C4-2B (cell line): ENCODE results near the gene C2CD3.

ENCODE experiments used
- H3K27ac ChIP-seq: fragments of 450-650 bp; 2 replicates; pipeline ENCODE4 v1.5.1; 2017
- ZFX ChIP-seq: fragments of 450-650 bp; IDR thresholded peaks from 2 replicates; pipeline ENCODE4 v1.6.1; 2017
- TF ChIP-seq, protein P1 (sequence below): fragments of 450-650 bp; conservative IDR thresholded peaks from 2 replicates; pipeline ENCODE4 v1.5.1; 2017; ENCODE audit warnings: mild to moderate bottlenecking

C2CD3 gene

DNA sequence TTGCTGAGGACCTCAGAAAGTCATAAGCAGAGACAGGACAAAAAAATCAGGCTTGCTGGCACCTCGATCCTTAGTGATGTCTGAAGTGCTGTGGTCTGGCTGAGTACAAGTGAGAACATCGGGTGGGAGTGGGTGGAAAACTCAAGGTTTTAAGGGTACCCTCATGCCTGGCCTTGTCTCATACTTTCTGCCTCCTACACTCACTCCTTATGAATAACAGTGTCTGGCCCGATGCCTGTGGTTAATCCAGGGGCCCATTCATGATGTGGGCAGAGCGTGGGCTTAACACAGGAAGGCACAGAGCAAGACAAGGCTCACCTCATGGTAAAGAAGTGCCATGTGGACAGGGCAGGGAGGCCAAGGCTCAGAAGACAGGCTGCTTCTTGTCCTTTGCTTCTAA, 150.9 kb downstream of the C2CD3 start:
- H3K27ac ChIP-seq = peak overlapping the region; percentile 49; the same call in 1 of the 2 replicates
- TF ChIP-seq, protein P1, sequence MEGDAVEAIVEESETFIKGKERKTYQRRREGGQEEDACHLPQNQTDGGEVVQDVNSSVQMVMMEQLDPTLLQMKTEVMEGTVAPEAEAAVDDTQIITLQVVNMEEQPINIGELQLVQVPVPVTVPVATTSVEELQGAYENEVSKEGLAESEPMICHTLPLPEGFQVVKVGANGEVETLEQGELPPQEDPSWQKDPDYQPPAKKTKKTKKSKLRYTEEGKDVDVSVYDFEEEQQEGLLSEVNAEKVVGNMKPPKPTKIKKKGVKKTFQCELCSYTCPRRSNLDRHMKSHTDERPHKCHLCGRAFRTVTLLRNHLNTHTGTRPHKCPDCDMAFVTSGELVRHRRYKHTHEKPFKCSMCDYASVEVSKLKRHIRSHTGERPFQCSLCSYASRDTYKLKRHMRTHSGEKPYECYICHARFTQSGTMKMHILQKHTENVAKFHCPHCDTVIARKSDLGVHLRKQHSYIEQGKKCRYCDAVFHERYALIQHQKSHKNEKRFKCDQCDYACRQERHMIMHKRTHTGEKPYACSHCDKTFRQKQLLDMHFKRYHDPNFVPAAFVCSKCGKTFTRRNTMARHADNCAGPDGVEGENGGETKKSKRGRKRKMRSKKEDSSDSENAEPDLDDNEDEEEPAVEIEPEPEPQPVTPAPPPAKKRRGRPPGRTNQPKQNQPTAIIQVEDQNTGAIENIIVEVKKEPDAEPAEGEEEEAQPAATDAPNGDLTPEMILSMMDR = no peak
- no peak for TF ChIP-seq ZFX

DNA sequence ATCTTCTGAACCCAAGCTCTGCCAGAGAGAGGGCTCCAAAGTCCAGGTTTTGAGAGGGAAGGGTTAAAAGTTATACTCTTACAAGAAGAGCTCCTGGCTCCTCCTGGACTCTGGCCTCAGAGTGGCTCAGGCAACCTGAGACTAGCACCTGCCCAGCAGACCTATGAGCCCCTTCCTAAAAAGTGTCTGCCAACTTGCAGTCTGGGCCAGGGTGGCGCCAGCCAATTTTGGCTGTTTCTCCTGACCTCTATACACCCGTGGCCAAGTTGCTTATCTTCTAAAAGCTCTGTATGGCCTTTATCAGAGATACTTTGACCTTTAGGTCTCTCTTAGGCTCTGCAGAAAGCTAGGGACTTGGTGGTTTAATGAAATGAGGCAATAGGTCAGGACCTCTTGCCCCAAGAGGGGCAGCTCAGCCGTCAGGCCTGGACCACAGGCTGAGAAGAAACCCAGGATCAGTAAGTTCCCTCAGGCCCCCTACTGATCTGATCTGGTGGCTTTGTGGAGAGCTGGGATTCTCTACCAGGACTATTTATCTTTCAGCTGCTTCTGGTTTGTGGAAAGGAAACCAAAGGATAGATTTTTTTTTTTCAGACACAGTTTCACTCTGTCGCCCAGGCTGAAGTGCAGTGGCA, 151.6 kb downstream of the C2CD3 start:
- H3K27ac ChIP-seq = peak overlapping the region; percentile 49
- TF ChIP-seq ZFX = no peak
- TF ChIP-seq, protein P1 = no peak

DNA sequence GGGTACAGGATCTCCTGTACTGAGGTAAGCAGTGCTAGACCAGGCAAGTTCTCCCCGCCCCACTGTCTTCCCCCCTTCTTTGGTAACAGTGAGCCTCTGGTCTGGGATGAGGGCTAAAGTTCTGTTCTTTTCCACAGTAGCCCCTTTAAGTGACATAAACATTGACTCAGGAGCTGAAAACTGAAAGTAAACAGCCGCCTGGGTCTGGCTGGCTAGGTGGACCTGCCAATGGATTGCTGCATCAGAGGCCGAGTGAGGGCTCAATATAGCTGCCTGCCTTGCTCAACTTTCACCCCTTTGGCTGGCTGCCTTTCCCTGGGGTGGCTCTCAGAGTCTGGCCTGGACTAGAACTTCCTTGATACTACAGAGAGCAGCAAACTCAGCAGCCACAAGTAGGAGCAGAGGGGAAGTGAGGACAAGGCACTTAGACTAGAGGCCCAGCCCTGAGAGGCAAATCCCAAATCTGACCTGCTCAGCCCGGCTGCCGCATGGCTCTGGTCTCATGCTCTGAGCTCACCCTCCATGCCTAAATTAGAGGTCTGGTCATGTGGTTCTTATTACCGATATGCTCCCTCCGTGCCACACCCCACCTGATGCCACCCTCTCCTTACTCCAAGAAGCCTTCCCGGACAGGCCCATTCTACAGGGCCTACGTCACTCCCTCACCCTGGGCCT, 152.3 kb downstream of the C2CD3 start:
- peak overlapping the region; percentile 49 for H3K27ac ChIP-seq
- TF ChIP-seq, protein P1 = no peak
- TF ChIP-seq ZFX = no peak

DNA sequence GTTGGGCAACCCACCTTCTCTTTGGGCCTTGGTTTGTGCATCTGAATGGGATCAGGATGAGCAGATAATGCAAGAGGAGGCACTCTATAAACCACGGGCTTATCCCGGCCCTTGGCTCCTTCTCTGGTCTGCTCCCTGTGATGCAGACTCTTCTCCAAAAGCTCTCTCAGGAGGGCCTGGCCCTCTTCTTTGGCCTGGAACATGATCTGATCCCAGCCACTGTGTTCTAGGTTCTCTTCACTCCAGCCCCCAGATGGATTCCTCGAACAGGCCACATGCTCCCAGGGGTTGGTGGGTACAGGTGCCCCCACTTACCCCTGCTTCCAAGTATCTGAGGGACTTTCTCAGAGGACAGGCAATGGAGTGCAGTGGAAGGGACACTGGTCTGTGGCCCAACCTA, 153.2 kb downstream of the C2CD3 start:
- peak overlapping the region; percentile 49 for H3K27ac ChIP-seq
- TF ChIP-seq, protein P1 = no peak
- no peak for TF ChIP-seq ZFX

DNA sequence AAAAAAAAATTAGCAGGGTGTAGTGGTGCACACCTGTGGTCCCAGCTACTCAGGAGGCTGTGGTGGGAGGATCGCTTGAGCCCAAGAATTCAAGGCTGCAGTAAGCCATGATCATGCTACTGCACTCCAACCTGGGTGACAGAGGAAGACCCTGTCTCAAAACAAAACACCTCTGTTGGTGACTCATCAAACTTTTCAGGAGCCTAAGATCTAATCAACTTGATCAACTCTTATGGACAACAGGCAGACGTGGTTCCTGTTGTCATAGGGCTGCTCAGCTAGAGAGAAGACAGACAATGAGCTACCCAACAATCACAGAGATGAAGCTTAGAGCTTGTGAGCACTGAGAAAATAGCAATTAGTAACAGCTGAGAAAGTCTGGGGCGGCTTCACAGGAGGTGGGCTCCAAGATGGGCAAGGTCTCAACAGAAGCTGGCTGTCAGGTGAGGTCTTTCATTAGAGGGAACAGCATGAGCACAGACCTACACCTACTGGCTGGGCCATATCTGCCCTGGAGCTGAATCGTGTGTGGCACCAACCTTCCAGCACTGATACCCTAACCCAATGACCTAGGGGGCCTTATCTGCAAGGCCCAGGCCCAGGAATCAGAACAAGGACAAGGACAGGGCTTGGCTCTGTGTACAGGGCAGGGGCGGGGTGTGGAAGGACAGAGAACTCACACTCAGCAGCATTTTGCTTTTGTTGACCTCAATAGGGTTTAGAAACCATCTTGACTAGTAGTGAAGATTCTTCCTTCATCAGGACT, 154.7 kb downstream of the C2CD3 start:
- TF ChIP-seq ZFX = no peak
- TF ChIP-seq, protein P1 = no peak
- no peak overlapping the region for H3K27ac ChIP-seq

DNA sequence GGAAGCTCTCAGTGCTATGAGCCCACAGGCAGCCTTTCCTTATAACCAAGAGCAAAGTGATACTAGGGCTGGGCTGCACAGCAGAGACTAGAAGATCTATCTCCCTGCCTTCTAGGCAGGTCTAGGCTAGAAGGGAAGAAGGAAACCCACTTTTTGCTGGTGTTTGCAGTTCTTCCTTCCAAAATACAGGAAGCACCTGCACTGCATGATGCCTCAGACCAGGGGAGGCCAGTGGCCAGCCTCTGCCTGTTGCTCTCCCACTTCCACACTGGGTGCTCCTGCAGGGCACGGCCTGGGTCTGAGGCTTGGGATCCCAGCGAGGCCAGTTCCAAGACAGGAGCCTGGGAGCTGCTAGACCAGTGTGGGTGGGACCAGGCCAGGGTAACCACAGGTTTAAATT, 155.9 kb downstream of the C2CD3 start:
- TF ChIP-seq, protein P1 = no peak
- no peak for TF ChIP-seq ZFX
- no peak overlapping the region for H3K27ac ChIP-seq

DNA sequence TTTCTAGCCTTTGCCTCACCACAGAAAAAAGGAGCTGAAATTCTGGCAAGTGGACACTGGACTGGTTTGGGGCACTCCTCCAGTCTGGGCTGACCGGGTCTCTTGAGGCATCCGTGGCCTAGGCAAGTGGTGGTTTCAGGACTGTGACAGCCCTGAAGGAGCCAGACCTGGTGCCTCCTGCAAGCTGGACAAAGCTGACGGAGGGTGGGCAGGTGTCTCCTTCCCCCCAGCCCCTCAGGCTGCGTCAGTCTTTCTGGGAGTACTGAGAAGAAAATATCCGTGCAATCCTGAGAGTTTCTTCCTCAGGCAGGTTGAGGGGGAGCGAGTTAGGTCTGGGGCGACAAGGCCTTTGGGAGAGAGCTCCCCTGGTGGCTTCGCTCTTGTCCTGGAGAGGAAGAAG, 157.7 kb downstream of the C2CD3 start:
- TF ChIP-seq ZFX = no peak
- TF ChIP-seq, protein P1 = no peak
- no peak overlapping the region for H3K27ac ChIP-seq
